ENCODE data around the gene PCCA.

The PCCA gene

DNA sequence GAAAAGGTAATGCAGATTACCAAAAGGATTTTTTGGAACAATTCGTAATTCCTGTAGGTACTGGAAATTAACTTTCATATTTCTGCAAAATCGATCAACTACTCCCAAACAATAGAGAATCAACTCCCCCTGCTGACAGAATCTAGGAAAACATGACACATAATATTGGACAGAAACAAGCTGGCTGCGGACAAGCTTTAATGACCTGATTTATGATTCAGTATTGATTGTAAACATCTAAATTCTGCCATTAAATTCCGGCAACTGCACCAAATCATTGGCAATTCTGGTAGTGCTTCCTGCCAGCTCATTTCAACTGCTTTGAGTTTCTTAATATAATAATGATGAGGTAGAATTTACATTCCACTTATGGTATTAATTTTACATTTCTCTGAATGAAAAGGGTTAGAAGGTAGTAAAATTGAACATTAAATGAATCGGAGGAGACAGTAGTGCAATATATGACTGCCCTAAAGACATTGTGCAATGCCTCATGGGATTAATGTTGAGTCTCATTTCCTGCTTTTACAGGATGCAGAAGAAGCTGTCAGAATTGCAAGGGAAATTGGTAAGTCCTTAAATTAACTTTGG is 146.5 kb downstream of the PCCA start:
- Histone ChIP-seq H3K4me2 (ENCODE audit: insufficient read depth, low read length) (no peak overlapping the region), H3K4me1 (ENCODE audit: insufficient read depth, low read length) (no peaks in the 10 kb centered on the region; the same call in 1 of the 2 replicates), H3K27me3 (ENCODE audit: insufficient read depth, low read length, poor library complexity) (no peaks in the 10 kb centered on the region), H3K36me3 (ENCODE audit: insufficient read depth, low read length) (no peaks in the 10 kb centered on the region), H4K20me1 (ENCODE audit: insufficient read depth, low read length) (no peaks in the 10 kb centered on the region), H3K9me3 (ENCODE audit: insufficient read depth, low read length, severe bottlenecking) (no peaks in the 10 kb centered on the region), H2AFZ (ENCODE audit: low read depth, low read length) (no peak overlapping the region), H3K9ac (ENCODE audit: low read depth, low read length) (no peak overlapping the region), H3K79me2 (ENCODE audit: insufficient read depth, low read length) (no peaks in the 10 kb centered on the region), H3K27ac (ENCODE audit: low read length) (no peak overlapping the region), H3K4me3 (ENCODE audit: low read depth in 1 of 2, low read length in 2 of 2) (no peak overlapping the region)
- DNase-seq (no peak), ATAC-seq (ENCODE audit: insufficient read depth, low read depth) (peak; percentile 55; the same call in 1 of the 3 replicates)
- no peak for TF ChIP-seq EZH2 (IDR thresholded peaks at IDR 0.05; ENCODE audit: borderline replicate concordance, low read depth, low read length, severe bottlenecking)
- TF ChIP-seq, protein P1, sequence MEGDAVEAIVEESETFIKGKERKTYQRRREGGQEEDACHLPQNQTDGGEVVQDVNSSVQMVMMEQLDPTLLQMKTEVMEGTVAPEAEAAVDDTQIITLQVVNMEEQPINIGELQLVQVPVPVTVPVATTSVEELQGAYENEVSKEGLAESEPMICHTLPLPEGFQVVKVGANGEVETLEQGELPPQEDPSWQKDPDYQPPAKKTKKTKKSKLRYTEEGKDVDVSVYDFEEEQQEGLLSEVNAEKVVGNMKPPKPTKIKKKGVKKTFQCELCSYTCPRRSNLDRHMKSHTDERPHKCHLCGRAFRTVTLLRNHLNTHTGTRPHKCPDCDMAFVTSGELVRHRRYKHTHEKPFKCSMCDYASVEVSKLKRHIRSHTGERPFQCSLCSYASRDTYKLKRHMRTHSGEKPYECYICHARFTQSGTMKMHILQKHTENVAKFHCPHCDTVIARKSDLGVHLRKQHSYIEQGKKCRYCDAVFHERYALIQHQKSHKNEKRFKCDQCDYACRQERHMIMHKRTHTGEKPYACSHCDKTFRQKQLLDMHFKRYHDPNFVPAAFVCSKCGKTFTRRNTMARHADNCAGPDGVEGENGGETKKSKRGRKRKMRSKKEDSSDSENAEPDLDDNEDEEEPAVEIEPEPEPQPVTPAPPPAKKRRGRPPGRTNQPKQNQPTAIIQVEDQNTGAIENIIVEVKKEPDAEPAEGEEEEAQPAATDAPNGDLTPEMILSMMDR (IDR thresholded peaks at IDR 0.05; ENCODE audit: borderline replicate concordance, extremely low read depth, low read length, poor library complexity, severe bottlenecking), result peak; percentile 76

DNA sequence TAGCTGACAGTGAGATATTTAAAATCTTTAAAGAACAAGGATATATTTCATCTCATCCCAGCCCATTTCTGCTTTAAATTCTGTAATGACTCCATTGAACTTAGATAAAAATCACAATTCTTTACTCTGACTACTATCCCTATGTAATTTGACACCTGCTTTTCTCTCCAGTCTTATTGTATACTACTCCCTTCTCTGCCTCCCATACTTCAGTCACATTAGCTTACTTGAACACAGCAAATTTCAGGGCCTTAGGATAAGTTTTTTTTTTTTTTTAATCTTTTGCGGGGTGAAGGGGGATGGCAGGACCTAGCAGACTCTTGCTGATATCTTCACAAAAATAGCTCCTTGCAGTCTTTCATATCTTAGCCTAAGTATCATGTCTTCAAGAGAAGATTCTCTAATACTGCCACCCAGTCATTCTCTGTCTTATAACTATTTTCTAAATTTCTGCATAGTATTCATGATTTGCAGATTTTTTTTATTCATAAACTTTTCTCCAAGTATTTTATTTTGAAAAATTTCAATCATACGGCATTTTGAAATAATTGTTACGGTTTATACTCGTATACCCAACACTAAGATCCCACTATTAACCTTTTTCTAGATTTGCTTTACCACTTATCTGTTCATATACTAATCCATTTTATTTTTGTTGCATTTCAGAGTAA is 151.4 kb downstream of the PCCA start:
- no peaks in the 10 kb centered on the region for H3K36me3 ChIP-seq (ENCODE audit: insufficient read depth, low read length)
- no peak overlapping the region for H3K4me3 ChIP-seq (ENCODE audit: low read depth in 1 of 2, low read length in 2 of 2)
- TF ChIP-seq, protein P1 (IDR thresholded peaks at IDR 0.05; ENCODE audit: borderline replicate concordance, extremely low read depth, low read length, poor library complexity, severe bottlenecking), result no peak
- no peak for TF ChIP-seq EZH2 (IDR thresholded peaks at IDR 0.05; ENCODE audit: borderline replicate concordance, low read depth, low read length, severe bottlenecking)
- H3K27me3 ChIP-seq (ENCODE audit: insufficient read depth, low read length, poor library complexity), result no peaks in the 10 kb centered on the region
- no peaks in the 10 kb centered on the region for H4K20me1 ChIP-seq (ENCODE audit: insufficient read depth, low read length)
- no peak for DNase-seq
- H3K9me3 ChIP-seq (ENCODE audit: insufficient read depth, low read length, severe bottlenecking), result no peaks in the 10 kb centered on the region
- no peak overlapping the region for H3K4me2 ChIP-seq (ENCODE audit: insufficient read depth, low read length)
- no peak for ATAC-seq (ENCODE audit: insufficient read depth, low read depth)
- no peaks in the 10 kb centered on the region; the same call in 1 of the 2 replicates for H3K4me1 ChIP-seq (ENCODE audit: insufficient read depth, low read length)
- H3K27ac ChIP-seq (ENCODE audit: low read length), result no peak overlapping the region
- no peak overlapping the region for H2AFZ ChIP-seq (ENCODE audit: low read depth, low read length)
- no peaks in the 10 kb centered on the region for H3K79me2 ChIP-seq (ENCODE audit: insufficient read depth, low read length)
- H3K9ac ChIP-seq (ENCODE audit: low read depth, low read length), result no peak overlapping the region

DNA sequence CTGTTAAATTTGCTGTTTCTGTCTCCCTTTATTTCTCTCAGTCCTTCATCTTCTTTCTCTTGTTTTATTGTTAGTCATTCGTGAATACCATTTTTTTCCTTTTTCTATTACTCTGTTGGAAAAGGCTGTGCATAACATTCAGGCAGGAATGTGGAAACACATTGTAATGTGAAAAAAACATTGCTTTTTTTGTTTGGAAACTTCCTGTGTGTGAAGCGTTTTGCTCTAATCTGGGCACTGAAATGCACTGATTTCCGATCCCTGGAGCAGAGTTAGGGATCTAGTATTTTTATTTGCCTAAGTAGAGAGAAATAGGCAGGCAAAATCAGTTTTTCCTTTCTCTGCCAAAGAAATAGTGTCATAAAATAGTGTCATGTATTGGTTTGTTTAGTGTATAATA is 155.5 kb downstream of the PCCA start:
- TF ChIP-seq, protein P1 (IDR thresholded peaks at IDR 0.05; ENCODE audit: borderline replicate concordance, extremely low read depth, low read length, poor library complexity, severe bottlenecking), result no peak
- no peak for TF ChIP-seq EZH2 (IDR thresholded peaks at IDR 0.05; ENCODE audit: borderline replicate concordance, low read depth, low read length, severe bottlenecking)

More for the DNA sequence above, 155.5 kb downstream of the PCCA start:
- no peaks in the 10 kb centered on the region for H3K4me1 ChIP-seq (ENCODE audit: insufficient read depth, low read length)
- H3K9ac ChIP-seq (ENCODE audit: low read depth, low read length), result no peak overlapping the region
- no peak overlapping the region for H3K4me2 ChIP-seq (ENCODE audit: insufficient read depth, low read length)
- DNase-seq, result no peak
- no peak overlapping the region for H3K27ac ChIP-seq (ENCODE audit: low read length)
- H3K36me3 ChIP-seq (ENCODE audit: insufficient read depth, low read length), result no peaks in the 10 kb centered on the region
- no peaks in the 10 kb centered on the region for H3K27me3 ChIP-seq (ENCODE audit: insufficient read depth, low read length, poor library complexity)
- no peak overlapping the region for H3K4me3 ChIP-seq (ENCODE audit: low read depth in 1 of 2, low read length in 2 of 2)
- ATAC-seq (ENCODE audit: insufficient read depth, low read depth), result no peak
- no peaks in the 10 kb centered on the region for H3K79me2 ChIP-seq (ENCODE audit: insufficient read depth, low read length)
- peaks cover 4% of the 10 kb centered on the region for H3K9me3 ChIP-seq (ENCODE audit: insufficient read depth, low read length, severe bottlenecking)
- no peak overlapping the region for H2AFZ ChIP-seq (ENCODE audit: low read depth, low read length)
- no peaks in the 10 kb centered on the region for H4K20me1 ChIP-seq (ENCODE audit: insufficient read depth, low read length)

Measured in DND-41 (cell line).